ENCODE data around the gene PPP1R7.

Gene PPP1R7

GRCh38 chr2:241226723-241227572 is 76.7 kb downstream of the PPP1R7 start:
- no peak for DNase-seq (ENCODE audit: insufficient read length, low spot score)
- FAIRE-seq, result no peak

GRCh38 chr2:241227594-241227993 is 77.3 kb downstream of the PPP1R7 start:
- FAIRE-seq, result no peak

GRCh38 chr2:241228081-241228859 is 78.0 kb downstream of the PPP1R7 start:
- no peak for DNase-seq (ENCODE audit: insufficient read length, low spot score)
- no peak for FAIRE-seq

More at GRCh38 chr2:241227594-241227993, 77.3 kb downstream of the PPP1R7 start:
- DNase-seq (ENCODE audit: insufficient read length, low spot score), result no peak

- DNase-seq (ENCODE audit: insufficient read length, low spot score) (no peak), FAIRE-seq (no peak)
Observed at GRCh38 chr2:241228860-241229516, 78.7 kb downstream of the PPP1R7 start.

GRCh38 chr2:241229563-241230401 is 79.5 kb downstream of the PPP1R7 start:
- FAIRE-seq (no peak), DNase-seq (ENCODE audit: insufficient read length, low spot score) (no peak)

- no peak for FAIRE-seq
- DNase-seq (ENCODE audit: insufficient read length, low spot score), result no peak
Observed at GRCh38 chr2:241230435-241230834, 80.2 kb downstream of the PPP1R7 start.

GRCh38 chr2:241232736-241233575 is 82.7 kb downstream of the PPP1R7 start:
- FAIRE-seq (no peak), DNase-seq (ENCODE audit: insufficient read length, low spot score) (no peak)
